HG03565 (cell line): ENCODE data around the gene OVOL1.

ENCODE experiments used
- ATAC-seq: cut with Tn5 transposase; IDR thresholded peaks from one replicate; pipeline ENCODE4 v1.9.1; 2021; ENCODE audit warnings: mild to moderate bottlenecking, moderate library complexity; ENCODE audit not compliant: unreplicated experiment

OVOL1 gene

DNA sequence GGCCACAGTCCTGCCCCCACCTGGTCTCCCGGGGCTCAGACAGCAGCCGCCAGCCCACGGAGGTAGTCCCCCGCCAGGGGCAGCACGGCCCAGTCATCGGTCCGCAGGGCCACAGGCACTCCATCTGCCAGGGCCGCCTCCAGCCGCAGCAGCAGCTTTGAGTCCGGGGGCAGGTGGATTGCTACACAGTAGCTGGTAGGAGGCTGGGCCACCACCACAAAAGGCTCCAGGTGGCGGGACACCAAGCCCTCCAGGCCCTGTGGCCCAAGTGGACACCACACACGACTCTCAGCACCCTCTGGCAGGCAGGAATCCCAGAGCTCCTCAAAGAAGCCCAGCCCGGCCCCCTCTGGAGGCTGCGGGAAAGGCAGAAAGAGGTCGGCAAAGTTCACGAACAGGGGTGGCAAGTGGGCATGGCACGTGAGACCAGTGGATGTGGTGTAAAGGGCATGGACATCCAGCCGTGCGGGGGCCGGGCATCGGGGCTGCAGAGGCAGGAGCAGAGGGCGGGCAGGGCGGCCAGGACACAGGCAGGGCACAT is 9.0 kb upstream of the OVOL1 start:
- ATAC-seq, result no peak

DNA sequence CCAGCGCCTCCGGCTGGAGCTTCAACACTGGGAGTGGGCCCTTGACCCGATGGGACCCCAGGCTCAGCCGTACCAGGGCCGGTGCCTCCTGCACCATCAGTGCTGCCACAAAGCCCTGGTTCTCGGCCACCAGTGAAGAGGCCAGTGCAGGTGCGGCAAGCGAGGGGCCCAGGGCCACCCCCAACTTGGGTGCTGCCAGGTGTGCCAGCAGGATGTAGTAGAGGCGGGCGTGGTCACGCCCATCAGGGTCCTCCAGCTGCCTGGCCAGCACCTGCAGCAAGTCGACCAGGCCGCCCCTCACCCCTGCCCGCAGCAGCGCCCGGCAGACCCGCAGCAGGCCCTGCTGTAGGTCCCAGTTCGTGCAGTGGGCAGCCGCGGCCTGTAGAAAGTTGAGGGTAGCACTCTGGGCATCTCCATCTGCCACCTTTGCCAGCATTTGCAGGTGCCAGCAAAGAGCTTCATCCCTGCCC is 8.4 kb upstream of the OVOL1 start:
- ATAC-seq, result no peak

DNA sequence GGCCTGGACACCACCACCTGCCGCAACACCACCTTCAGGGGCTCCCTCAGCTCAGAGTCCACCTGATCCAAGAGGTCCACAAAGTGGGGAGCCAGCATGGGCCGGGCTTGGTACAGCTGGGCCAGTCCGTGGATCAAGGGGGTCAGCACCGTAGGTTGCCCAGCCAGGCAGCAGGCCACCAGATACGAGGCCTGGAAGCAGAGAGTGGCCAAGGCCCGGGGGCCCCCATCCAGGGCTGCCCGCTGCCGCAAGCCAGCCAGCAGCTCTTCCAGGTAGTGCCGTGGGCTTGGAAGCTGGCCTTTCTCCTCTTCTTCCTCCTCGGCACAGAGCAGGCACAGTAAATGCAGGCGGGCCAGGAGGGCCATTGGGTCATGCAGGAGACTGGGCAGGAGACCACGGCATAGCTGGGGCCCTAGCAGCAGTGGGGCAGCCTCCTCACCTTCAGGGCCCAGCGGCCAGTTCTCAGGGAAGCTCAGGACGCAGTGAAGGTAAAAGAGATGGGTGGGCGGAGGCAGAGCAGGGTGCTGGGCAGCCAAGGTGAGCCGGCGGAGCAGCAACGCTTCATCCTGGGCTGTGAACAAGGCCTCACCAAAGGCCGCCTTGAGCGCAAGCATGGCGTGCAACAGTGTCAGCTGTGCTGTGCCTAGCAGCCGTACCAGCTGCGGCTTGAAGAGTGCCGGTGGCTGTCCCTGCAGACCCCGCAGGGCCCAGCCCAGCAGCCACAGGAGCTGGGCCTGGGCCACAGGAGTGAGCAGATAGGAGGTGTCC is 7.8 kb upstream of the OVOL1 start:
- ATAC-seq, result no peak

DNA sequence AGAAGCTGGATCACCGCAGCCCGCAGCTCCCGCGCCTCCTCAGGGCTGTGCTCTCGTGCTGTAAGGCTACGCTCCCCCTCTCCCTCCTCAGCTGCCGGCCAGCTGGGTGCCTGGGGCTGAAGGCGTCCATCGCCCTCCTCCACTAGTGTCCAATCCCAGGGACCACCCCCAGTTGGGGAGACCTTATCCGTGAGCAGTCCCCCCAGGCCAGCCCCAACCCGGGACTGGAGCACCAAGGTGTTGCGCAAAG is 7.3 kb upstream of the OVOL1 start:
- ATAC-seq, result no peak

DNA sequence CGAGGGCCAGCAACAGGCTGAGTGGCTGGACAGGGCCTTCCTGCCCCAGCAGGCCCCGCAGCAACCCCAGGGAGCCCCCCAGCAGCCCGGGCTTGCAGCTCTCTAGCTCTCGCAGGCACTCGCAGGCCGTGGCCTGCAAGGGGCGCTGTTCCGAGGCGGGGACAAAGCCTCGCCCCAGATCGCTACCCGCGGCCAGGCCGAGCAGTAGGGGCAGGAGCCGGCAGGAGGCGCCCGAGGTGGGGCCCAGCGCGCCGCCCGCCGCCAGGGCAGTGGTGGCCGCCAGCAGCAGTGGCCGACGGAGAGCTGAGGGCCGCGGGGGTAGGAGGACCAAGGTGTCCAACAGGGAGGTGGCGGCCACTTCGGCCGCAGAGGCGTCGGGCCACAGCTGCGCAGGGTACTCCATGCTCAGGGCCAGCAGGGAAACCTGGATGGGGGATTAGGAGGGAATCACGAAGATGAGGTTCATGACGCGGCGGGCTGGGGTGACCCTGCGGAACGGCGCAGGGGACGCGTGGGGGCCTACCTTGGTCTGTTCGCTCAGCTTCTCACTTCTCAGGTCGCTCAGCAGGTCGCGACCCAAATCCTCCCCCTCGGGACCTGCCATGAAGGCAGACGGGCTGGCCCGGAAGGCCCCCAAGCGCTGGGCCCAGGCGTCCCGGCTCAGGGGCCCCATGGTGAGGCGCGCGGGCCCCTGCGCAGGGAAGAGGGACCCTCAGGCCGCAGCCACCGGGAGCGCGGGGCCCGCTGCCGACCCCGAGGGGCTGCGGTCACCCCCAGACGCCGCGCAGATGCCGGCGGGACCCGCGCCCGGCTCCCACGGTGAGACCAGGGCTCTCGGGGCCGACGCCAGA is 6.7 kb upstream of the OVOL1 start:
- ATAC-seq, result peak; percentile 34

DNA sequence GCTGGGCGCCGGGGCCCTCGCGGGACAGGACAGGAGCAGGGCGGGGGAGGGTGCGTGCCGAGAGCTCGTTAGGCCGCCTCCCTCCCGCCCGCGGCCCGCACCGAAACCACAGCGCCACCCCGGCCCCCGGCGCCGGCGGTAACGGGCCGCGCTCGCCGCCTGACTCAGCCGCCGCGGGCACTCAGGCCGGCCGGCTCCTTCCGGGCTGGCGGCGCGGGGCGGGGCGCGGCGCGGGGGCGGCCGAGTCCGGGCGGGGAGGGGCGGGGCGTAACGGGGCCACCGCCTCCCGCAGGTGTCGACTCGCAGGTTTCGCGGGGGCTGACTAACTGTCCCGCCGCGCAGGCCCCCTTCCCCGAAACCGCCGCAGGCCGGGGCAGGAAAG is 6.1 kb upstream of the OVOL1 start, which contains the start of gene AP5B1:
Gene AP5B1, minus strand, starts transcription at position 207 of the 382 bp plus-strand sequence. CDS start 385 bp downstream, outside the sequence.
- peak; percentile 40 for ATAC-seq

DNA sequence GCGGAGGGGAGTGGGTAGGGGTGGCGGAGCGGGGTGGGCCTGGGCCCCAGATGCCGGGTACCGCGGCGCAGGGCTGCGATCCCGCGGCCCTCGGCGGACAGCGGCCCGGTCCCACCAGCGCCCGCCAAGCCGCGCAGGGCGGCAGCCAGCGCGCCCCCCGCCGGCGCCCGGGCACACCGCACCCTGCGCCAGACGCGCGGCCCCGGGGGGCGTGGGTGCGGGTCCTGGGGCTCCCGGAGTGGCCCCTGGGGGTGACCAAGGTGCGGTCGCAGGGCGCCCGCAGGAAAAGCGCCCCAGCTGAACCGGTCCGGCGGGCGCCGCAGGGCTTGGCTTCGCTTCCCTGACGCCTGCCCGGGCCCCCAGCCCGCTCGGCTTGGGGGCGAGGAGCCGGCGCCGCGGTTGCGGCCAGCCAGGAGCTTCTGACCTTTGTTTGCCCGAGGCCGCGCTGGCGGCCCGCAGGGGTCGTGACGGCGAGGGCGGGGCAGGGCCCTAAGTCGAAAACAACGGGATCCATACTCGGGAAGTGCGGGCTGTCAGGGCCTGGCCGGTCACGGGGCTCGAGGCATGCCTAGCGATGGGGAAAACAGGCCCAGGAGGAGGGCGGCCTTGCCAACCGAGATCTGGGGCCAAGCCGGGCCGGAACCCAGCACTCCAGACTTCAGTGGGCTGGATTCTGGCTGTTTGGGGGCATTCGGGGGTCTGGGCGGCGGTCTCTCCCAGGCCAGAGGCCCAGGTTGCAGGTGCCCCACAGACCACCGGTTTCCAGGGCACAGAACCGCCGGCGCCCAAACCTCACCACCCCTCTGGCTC is 5.5 kb upstream of the OVOL1 start:
- peak; percentile 25 for ATAC-seq

DNA sequence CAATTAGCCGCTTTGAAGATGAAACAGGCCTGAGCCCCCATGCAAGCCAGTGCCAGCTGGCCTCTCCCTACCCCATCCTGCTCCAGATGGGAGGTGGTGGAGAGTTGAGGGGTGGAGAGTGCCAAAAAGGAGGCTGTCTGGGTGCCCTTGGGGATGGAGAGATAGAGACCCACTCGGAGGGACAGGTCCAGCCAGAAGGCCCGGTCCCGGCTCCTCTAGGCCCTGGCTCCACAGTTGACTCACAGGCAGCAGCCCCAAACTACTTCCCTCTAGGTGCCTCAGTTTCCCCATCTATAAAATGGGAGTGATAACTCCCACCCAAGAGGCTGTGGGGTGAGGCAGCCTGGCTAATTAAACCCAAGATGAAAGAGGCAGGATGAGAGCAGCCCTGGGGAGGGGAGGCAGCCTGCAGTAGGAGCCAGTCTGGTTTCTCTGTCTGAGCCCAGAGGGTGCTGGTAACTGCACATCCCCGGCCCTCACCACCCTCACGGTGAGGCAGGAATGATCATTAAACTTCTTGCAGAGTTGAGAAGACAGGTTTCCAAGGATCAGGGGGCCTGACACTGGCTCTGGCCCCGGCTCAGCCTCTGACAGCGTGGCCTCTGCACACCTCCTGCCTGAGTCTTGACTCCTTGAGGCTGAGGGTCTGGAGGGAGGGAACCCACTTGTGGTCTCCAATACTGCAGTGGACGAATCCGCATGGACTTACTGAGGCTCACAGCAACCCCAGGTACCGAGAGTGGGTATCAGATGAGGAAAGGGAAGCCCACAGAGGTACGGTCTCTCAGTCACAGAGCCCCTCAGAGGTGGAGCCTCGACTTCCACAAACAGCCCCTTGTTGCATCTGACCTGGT is 4.7 kb upstream of the OVOL1 start:
- ATAC-seq, result no peak

DNA sequence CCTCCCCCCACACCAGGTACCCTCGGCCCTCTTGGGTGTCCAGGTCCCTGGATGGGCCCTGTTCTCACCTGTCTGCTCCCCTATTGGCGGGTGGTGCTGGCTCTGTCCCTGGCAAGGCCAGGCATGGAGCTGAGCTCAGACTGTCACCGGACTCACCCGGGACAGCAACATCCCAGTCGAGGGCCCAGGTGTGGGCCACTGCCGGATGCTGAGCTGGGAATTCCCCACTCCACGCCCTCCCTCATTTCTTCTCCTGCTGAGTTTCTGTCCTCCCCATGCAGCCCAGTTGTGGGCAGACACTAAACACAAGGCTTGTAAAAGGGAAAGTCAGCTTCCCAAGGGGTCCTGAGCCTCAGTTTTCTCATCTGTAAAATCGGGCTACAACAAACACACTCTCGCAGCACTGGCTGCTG is 4.0 kb upstream of the OVOL1 start:
- no peak for ATAC-seq

DNA sequence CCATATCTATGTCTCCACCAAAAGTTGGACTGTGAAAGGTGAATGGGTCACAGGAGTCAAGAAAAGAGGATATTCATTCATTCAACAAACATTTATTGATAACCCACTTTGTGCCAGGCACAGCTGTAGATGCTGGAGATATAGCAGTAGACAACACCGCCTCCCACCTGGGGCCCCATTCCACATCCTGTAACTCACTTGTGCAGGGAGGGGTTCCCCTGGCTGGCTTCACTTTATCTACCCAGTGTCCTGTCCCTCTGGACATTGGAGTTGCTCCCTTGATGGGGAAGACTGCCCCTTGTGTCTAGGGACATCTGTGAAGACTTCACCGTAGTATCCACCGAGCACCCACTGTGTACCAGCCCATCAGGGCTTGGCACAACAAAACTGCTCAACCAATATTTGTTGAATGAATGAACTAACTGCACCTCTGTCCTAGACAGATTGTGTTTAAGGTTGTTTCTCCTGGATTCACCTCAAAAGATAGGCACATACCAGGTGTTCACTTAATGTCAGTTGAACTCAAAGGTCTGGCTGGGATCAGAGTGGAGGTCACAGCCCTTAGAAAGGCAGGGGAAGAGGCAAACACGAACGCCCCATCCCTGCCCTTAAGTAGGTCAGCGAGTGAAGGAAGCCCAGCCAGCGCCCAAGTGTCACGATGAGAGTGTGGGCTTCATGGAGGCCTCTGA is 1.4 kb upstream of the OVOL1 start:
- ATAC-seq, result no peak

DNA sequence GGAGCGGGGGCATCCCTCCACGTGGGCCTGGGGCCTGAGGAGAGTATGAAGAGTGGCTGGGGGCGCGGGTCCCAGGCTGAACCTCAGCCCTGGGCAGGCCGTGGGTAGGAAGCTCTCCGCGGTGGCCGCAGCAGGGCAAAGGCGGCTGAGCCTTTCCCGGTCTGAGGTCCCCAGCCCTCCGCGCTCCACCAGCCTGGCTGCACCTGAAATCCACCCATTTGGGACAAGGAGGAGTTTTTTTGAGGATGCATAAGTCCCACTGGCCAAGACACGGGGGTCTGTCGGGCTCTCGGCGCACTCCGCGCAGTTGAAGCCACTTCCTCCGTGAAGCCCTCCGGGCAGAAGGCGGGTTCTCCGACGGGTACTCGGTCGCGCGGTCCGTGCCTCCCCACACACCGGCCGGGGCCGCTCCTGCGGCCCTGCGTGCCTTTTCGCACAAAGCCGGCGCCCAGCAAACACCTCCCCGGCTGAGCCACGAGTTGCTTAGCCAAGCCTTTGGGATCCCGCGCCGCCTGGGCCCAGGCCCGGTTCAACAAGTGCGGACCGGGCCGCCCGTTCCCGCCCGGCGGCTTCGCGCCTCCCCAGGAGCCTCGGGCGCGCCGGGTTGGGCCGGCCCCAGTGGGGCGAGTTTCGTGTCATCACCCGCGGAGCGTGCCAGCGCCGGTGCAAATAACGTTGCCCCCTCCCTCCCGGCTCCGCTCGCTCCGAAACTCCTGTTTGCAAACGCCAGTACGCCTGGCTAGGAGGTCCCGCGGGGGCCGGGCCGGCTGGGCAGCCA is 666 bp upstream of the OVOL1 start:
- no peak for ATAC-seq

DNA sequence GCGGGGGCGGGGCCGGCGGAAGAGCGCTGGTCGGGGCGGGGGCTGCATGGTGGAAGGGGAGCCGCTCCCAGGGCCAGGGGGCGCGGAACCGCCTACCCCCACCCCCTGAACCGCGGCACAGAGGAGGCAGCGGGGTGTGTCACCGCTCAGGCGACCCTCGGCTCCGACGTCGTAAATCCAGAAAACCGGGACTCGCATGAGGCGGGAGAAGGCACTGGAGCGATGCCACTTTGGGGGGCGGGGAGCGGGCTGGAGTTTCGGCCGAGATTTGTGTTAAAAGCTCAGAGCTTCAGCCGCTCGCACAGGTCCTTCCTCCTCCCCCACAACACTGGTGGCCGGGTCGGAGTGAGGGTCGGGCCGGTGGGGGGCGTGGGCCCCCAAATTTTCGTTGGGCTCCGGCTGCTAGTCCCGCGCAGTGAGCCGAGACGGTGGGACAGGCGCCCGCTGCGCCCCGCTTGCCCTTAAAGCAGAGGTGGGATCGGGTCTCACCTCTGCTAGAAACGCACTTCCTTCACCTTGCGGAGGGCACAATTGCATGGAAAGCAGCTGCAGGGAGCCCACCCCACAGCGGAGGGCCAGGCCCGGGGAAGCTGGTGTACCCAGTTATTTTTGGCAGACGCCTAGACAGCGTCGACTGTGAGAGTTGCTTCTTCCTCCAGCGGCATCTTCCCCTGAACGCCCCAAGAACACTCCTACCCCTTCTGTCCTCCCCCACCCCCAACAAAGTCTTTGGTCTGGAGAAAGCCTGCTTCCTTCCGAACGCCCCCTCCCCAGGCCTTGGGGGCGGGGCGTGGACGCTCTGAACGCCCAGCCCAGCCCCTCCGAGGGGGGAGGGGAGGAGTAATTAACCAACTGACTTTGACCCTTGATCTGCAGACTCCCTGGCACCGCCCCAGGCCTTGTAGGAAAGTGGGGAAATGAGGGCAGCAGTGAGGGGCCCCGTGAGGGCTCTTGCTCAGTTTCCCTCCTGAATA is 1.1 kb downstream of the OVOL1 start:
- ATAC-seq, result no peak

DNA sequence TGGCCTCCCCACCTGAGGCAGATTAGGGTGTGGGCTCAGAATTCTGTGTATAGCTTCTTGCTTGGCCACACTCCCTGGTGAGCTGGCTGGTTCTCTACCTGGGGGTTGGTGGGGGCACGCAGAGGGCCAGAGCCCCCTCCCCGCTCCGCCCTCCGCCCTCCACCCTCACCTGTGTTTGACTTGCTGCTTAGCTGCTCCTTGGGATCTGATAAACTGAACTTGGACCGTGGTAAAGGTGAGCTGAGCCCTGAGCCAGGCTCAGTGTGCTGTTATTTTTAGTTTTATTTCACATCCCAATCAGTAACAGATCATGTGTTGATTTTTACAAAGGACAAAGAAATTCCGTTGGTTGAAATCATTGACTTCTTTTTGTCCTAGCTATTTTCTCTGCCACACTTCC is 2.0 kb downstream of the OVOL1 start:
- ATAC-seq, result no peak

DNA sequence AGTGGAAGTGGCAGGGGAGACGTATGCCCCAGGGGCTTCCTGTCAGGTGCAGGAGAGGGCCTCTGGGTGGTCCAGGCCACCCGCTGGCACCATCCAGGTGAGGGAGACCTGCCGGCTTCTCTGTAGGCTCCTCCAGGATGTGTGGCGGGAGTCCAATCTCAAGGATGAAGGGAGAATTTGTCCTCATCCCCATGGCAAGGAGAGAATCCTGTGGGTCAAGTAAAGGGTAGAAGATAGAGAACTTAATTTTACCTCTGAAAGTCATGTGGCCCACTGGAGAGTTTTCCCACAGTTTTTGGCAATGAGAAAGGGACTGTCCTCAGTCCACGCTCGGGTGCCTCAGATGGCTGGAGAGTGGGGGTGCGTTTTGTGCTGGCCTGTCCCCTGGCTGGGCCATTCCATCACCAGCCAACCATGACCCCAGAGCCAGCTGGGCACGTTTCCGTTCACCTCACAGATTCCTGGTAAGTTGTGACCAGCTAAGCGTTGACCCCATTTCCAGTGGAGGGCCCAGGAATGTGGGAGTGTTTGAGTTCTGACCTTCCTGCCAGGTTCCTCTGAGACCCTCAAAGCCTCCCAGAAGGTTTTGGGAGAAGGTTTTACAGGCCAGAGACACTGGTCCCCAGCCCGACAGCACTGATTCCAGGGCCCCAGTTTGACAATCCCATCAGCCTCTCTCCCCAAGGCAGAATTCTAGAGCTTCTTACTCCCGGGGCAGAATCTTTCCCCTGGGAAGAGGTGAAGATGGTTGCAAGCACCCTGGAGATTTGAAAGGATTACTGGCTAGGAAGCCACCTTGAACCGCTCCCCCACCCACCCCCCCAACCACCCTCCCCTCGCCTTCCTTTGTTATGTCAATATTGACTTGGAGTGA is 2.6 kb downstream of the OVOL1 start:
- ATAC-seq, result no peak

DNA sequence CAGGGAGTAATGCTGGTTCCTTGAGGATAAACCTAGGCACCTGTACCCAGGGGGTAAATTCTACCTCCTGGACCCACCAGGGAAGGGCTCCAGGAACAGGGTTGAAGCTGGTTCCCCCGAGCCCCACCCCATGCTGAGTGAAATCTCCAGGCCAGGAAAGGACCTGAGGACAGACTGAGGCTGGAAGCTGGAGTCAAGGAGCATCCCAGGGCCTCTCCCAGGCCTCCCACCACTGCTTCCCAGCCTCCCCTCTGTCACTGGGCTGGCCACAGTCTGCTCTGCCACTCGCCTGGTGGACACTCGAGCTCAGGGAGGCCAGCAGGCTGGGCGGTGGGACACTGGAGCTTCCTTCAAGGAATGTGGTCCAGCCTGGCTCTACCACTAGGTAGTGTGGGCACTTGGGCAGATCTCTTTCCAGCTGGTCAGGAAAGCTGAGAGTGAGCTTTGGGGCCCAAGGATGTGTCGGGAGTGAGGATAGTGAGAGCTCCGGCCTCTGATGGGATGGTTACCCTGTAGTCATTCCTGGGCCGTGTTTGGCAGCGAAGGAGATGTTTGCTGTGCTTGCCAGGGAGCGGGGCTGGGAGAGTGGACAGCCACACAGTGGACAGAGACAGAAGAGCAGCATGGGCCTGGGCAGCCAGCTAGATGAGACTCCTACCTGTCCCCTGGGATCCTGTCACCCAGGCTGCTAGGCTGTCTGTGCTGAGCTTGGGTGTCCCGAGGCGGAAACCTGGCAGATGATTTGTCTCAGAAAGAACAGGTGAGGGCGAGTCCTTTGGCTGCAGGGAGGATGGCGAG is 3.4 kb downstream of the OVOL1 start:
- no peak for ATAC-seq
